Activated CD4-positive, alpha-beta T cell treated with anti-CD3 and anti-CD28 coated beads, Interleukin-2, amount 10 ng/mL, durations not matched to agents 24 days and 14 days (primary cell): ENCODE results near the gene SLC24A3. TPM values are rescaled to one million over a fixed set of nuclear protein-coding genes. Genes with fewer than 3 reads are reported as not detected.

Source experiments
- DNase-seq: peaks from one replicate; pipeline ENCODE4 v3.0.0; 2022
- H3K27ac Mint-ChIP-seq: one replicate; pipeline ENCODE4 v1.8.0; 2022; ENCODE audit warnings: mild to moderate bottlenecking, mixed read lengths
- H3K27me3 Mint-ChIP-seq: one replicate; pipeline ENCODE4 v1.8.0; 2022; ENCODE audit warnings: mixed read lengths
- H3K36me3 Mint-ChIP-seq: one replicate; pipeline ENCODE4 v1.8.0; 2022; ENCODE audit warnings: low read depth, mild to moderate bottlenecking, mixed read lengths
- H3K4me1 Mint-ChIP-seq: one replicate; pipeline ENCODE4 v1.8.0; 2021; ENCODE audit warnings: mixed read lengths
- H3K4me3 Mint-ChIP-seq: one replicate; pipeline ENCODE4 v1.8.0; 2022; ENCODE audit warnings: mild to moderate bottlenecking, moderate library complexity, mixed read lengths
- H3K9me3 Mint-ChIP-seq: one replicate; pipeline ENCODE4 v1.8.0; 2021; ENCODE audit warnings: mixed read lengths
- intact Hi-C: fragments of 100-400 bp; cut with micrococcal nuclease; formaldehyde crosslinking; loops from one replicate; pipeline ENCODE4 v1.15.1; 2023
- total RNA-seq: library from RNA; stranded (reverse); gene quantifications from 2 replicates; pipeline ENCODE4 v1.2.3, GENCODE V29; 2022

SLC24A3 gene
- total RNA-seq, 1 donor from 2014 or later: not detected

DNA sequence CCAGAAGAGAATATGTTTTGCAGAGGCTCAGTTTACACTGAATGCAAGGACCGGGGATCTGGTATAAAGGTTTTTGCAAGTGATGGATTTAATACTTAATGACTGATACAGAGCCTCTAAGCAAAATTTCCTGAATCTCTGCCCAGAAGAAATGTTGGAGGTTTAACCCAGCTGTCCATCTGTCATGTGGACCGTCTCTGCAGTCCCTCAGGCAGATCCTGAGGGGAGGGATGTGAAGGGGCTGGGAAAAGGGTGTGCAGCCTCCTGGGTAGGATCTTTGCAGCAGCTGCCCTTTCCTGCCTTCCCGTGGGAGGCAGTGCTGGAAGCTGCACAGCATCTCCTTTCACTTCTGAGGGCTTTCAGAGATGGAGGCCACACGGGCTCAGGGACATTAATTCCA, 207.0 kb downstream of the SLC24A3 start:
- Mint-ChIP-seq H3K27me3 (no peaks in the 10 kb centered on the region), H3K4me1 (no peaks in the 10 kb centered on the region), H3K27ac (no peak overlapping the region), H3K36me3 (no peaks in the 10 kb centered on the region), H3K4me3 (no peak overlapping the region), H3K9me3 (peaks cover 5% of the 10 kb centered on the region)
- DNase-seq: no peak
- intact Hi-C loops: no loop called here

DNA sequence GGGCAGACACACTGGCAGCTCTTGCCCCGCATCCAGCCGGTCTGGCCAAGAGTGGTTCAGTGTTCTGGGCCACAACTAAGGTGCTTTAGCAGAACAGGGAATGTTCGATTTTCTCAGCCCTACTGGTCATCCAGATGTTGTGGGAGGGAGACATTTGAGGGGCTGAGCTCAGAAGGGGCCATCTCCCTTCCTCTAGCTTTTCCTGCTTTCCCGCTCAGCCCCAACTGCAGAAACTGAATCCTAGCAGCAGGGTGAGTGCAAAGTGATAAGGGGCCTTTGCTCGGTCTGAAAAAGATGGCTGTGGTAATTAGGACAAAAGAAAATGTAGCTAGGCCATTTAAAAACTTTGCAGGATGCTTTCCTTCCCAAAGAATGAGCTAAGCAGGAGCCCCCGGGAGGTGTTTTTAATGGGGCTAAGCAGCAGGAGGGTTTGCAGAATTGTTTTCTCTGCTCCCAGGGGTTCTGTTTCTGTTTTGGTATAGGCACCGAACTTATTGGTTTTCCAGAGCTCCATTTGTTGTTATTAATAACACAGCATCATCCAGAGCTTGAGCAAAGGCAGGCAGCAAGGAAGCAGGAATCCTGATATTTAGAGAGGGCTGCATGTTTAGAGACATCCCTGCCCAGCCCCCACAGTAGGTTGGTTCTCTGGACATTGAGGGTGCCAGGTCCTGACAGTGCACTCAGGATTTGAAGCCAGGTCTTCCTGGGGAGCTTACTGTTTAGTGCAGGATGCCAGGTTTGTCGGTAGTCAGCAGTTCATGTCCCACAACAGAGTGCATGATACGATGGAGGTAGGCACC, 210.9 kb downstream of the SLC24A3 start:
- H3K9me3 Mint-ChIP-seq: no peaks in the 10 kb centered on the region
- no peaks in the 10 kb centered on the region for H3K27me3 Mint-ChIP-seq
- no peaks in the 10 kb centered on the region for H3K4me1 Mint-ChIP-seq
- H3K36me3 Mint-ChIP-seq: no peaks in the 10 kb centered on the region
- H3K4me3 Mint-ChIP-seq: no peak overlapping the region
- no peak for DNase-seq
- intact Hi-C loops: no loop called here
- no peak overlapping the region for H3K27ac Mint-ChIP-seq

GRCh38 chr20:19423900-19424620, 211.6 kb downstream of the SLC24A3 start:
- Mint-ChIP-seq H3K4me3 (no peak overlapping the region), H3K9me3 (no peaks in the 10 kb centered on the region), H3K27ac (no peak overlapping the region), H3K4me1 (no peaks in the 10 kb centered on the region), H3K27me3 (no peaks in the 10 kb centered on the region), H3K36me3 (no peaks in the 10 kb centered on the region)
- intact Hi-C loops: no loop called here
- DNase-seq: no peak

GRCh38 chr20:19426356-19426755, 213.9 kb downstream of the SLC24A3 start:
- Mint-ChIP-seq H3K36me3 (no peaks in the 10 kb centered on the region), H3K9me3 (no peaks in the 10 kb centered on the region), H3K27me3 (no peaks in the 10 kb centered on the region), H3K4me1 (no peaks in the 10 kb centered on the region), H3K4me3 (no peak overlapping the region), H3K27ac (no peak overlapping the region)
- no peak for DNase-seq
- intact Hi-C loops: no loop called here

GRCh38 chr20:19427480-19427879, 215.0 kb downstream of the SLC24A3 start:
- intact Hi-C loops: no loop called here
- no peaks in the 10 kb centered on the region for H3K27me3 Mint-ChIP-seq
- no peak for DNase-seq

DNA sequence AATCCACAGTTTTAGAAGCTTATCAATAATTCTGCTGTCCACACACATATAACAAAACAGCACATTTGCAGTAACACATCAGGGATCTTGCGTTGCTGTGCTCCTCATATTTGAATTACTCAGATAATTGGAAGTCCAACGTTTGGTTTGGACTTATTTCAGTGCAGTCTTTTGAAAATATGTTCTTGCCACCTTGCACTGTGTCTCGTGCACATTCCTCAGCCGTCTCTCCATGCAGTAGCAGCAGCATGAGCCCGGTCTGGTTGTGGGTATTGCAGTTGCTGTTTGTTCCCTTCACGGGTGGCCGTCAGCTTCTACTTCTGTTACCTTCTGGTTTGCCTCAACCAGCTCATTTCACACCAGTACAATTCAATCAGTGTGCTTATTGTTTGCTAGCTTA, 215.5 kb downstream of the SLC24A3 start:
- intact Hi-C loops: no loop called here
- no peaks in the 10 kb centered on the region for H3K9me3 Mint-ChIP-seq
- H3K27me3 Mint-ChIP-seq: no peaks in the 10 kb centered on the region
- H3K36me3 Mint-ChIP-seq: no peaks in the 10 kb centered on the region
- H3K27ac Mint-ChIP-seq: no peak overlapping the region
- no peak overlapping the region for H3K4me3 Mint-ChIP-seq
- DNase-seq: no peak
- no peaks in the 10 kb centered on the region for H3K4me1 Mint-ChIP-seq

More at GRCh38 chr20:19427480-19427879, 215.0 kb downstream of the SLC24A3 start:
- Mint-ChIP-seq H3K4me1 (no peaks in the 10 kb centered on the region), H3K9me3 (no peaks in the 10 kb centered on the region), H3K4me3 (no peak overlapping the region), H3K36me3 (no peaks in the 10 kb centered on the region), H3K27ac (no peak overlapping the region)

DNA sequence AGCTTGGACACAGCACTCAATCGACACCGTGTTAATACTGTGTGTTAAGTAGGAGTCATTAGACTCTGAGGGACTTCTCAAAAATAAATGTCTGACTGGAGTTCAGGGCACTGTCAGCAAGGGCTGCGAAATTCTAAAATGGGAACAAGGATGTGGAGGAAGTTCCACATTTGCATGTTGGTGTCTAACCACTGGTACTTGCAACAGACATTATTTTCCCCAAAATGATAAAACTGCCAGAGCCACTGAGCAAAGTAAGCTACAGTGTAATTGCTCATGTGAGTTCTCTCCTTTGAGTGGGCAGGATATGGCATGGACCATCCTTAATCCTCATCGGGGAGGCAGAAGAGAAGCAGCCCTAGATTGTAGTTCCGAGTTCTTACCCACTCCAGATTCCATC, 215.9 kb downstream of the SLC24A3 start:
- intact Hi-C loops: no loop called here
- H3K4me1 Mint-ChIP-seq: no peaks in the 10 kb centered on the region
- H3K4me3 Mint-ChIP-seq: no peak overlapping the region
- H3K27me3 Mint-ChIP-seq: no peaks in the 10 kb centered on the region
- H3K36me3 Mint-ChIP-seq: no peaks in the 10 kb centered on the region
- no peak overlapping the region for H3K27ac Mint-ChIP-seq
- no peaks in the 10 kb centered on the region for H3K9me3 Mint-ChIP-seq
- DNase-seq: no peak

DNA sequence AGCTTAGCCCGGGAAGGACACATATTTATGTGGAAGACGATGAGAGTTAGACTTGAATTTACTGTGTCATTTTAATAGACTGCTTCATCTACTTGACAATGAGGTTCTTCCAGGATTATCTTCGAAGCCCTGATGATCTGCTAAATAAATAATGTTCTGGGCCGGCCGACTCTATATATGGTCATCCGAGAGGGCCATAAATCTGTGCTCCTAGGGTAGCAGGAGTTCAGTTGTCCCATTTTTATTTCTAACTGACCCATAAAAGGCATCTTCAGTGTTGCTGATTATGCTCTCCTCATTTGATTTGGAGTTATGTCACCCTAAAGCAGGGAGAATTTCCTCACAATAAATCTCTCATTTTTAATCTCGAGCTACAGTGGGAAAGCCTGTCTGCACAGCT, 217.1 kb downstream of the SLC24A3 start:
- Mint-ChIP-seq H3K9me3 (no peaks in the 10 kb centered on the region), H3K4me3 (no peak overlapping the region), H3K36me3 (no peaks in the 10 kb centered on the region), H3K27me3 (no peaks in the 10 kb centered on the region), H3K27ac (no peak overlapping the region), H3K4me1 (no peaks in the 10 kb centered on the region)
- intact Hi-C loops: no loop called here
- no peak for DNase-seq

GRCh38 chr20:19430641-19431315, 218.3 kb downstream of the SLC24A3 start:
- H3K27ac Mint-ChIP-seq: no peak overlapping the region
- intact Hi-C loops: no loop called here
- no peaks in the 10 kb centered on the region for H3K4me1 Mint-ChIP-seq
- no peak for DNase-seq
- no peaks in the 10 kb centered on the region for H3K27me3 Mint-ChIP-seq
- H3K9me3 Mint-ChIP-seq: no peaks in the 10 kb centered on the region
- H3K4me3 Mint-ChIP-seq: no peak overlapping the region
- no peaks in the 10 kb centered on the region for H3K36me3 Mint-ChIP-seq

GRCh38 chr20:19431316-19431700, 218.9 kb downstream of the SLC24A3 start:
- intact Hi-C loops: no loop called here

GRCh38 chr20:19431906-19432305, 219.5 kb downstream of the SLC24A3 start:
- H3K4me1 Mint-ChIP-seq: no peaks in the 10 kb centered on the region
- H3K36me3 Mint-ChIP-seq: no peaks in the 10 kb centered on the region
- no peak for DNase-seq
- H3K27ac Mint-ChIP-seq: no peak overlapping the region
- no peaks in the 10 kb centered on the region for H3K9me3 Mint-ChIP-seq
- H3K27me3 Mint-ChIP-seq: no peaks in the 10 kb centered on the region
- H3K4me3 Mint-ChIP-seq: no peak overlapping the region
- intact Hi-C loops: no loop called here

More at GRCh38 chr20:19431316-19431700, 218.9 kb downstream of the SLC24A3 start:
- no peaks in the 10 kb centered on the region for H3K4me1 Mint-ChIP-seq
- DNase-seq: no peak
- no peaks in the 10 kb centered on the region for H3K9me3 Mint-ChIP-seq
- no peaks in the 10 kb centered on the region for H3K36me3 Mint-ChIP-seq
- no peaks in the 10 kb centered on the region for H3K27me3 Mint-ChIP-seq
- H3K27ac Mint-ChIP-seq: no peak overlapping the region
- no peak overlapping the region for H3K4me3 Mint-ChIP-seq

DNA sequence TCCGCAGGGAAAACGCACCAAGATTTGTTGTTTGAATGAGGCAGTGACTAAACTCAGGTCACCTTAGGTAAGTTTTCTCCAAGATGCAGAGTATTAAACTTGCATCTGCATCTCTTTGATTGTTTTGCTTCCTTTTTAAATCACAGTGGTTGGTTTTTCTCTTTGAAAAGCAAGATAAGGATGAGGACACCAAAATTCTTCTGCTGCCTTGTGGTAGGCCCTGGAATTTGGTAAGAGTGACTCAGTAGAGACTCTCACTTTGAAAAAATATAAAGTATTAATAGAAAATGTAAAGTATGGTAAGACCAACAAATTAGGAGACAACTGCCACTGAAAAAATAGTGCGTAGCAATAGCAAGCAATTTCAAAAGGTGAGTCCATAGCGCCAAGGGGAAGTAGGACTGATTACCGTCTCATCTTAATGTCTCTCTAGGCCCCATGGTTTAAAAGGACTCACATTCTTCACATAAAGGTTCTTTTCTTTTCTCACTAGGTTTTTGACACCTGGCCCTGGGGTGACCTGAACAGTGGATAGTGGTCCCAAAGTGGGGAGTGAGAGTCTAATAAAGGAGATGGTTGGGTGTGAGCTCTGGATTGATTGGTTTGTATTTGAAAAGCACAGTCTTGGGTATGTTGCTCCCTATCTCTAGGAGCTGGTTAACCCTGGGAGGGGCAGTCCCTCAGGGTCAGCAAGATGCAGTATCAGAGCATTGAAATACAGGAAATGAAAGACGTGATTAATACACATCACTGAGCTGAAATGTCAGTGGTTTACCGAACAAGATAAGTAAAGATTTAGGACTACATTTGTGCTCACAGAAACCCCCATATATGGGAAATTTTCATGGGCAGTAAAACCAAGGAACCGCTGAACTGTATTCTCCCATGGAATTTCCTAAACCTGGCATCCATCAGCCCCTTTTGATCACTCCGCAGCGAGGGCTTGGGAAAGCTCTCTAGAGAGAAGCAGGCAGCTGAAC, 221.2 kb downstream of the SLC24A3 start:
- DNase-seq: no peak
- no peaks in the 10 kb centered on the region for H3K27me3 Mint-ChIP-seq
- no peak overlapping the region for H3K27ac Mint-ChIP-seq
- H3K9me3 Mint-ChIP-seq: no peaks in the 10 kb centered on the region
- H3K4me1 Mint-ChIP-seq: no peaks in the 10 kb centered on the region
- no peaks in the 10 kb centered on the region for H3K36me3 Mint-ChIP-seq
- intact Hi-C loops: no loop called here
- H3K4me3 Mint-ChIP-seq: no peak overlapping the region

GRCh38 chr20:19435316-19435715, 222.9 kb downstream of the SLC24A3 start:
- intact Hi-C loops: no loop called here
- Mint-ChIP-seq H3K9me3 (no peaks in the 10 kb centered on the region), H3K4me1 (no peaks in the 10 kb centered on the region), H3K4me3 (no peak overlapping the region), H3K27ac (no peak overlapping the region), H3K36me3 (no peaks in the 10 kb centered on the region), H3K27me3 (no peaks in the 10 kb centered on the region)
- no peak for DNase-seq
